Activated CD4-positive, alpha-beta T cell treated with anti-CD3 and anti-CD28 coated beads for 1 hour (primary cell): ENCODE measurements around the gene GPR183.

Source experiments
- DNase-seq: peaks from one replicate; pipeline ENCODE4 v3.0.0-alpha.2; 2020

Gene GPR183

GRCh38 chr13:99289674-99290337 is 17.4 kb downstream of the GPR183 start:
- DNase-seq: no peak

GRCh38 chr13:99289271-99289670 is 17.9 kb downstream of the GPR183 start:
- DNase-seq: no peak

DNA sequence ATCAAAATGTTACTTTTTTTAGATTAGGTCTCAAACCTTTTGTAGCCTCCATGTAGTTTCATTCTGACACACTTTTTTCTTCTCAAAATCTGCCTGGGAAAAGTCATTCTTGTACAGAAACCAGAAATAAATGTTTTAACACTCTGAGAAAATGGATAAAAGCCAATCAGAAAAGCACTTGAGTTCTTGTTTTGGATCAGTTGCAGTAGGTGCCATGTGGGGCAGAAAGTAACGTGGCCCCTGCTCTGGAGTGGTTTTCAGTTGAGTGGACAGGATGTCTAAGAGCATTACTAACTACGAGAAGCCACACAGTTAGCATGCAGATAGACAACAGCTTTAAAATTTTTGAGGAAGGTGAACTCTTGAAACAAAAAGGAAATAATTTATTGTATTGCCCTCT is 19.1 kb downstream of the GPR183 start:
- no peak for DNase-seq

- no peak for DNase-seq
Observed at GRCh38 chr13:99287551-99287950, 19.6 kb downstream of the GPR183 start.

GRCh38 chr13:99285432-99286182 is 21.6 kb downstream of the GPR183 start:
- no peak for DNase-seq

- DNase-seq: no peak
Observed at GRCh38 chr13:99282264-99283231, 24.7 kb downstream of the GPR183 start.

- no peak for DNase-seq
Observed at GRCh38 chr13:99281811-99282263, 25.4 kb downstream of the GPR183 start.

DNA sequence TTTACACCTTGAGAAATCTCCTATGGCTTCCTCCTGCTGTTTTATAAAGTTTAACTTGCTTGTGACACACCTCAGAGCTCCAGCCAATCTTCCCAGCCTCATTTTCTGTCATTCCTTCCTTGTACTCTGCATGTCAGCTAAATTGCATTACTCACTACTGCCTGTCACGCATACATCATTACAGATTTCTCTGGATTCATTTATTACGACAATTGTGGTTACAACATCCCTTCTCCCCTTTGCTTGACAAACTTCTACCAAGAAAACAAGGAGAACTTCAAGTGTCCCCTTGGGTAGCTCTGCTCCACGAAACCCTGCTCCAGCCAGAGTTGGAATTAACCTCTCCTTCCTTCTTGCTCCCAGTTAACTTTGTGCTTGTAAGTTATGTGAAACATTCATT is 27.0 kb downstream of the GPR183 start:
- DNase-seq: no peak

- DNase-seq: no peak
Observed at GRCh38 chr13:99279637-99280036, 27.6 kb downstream of the GPR183 start.

DNA sequence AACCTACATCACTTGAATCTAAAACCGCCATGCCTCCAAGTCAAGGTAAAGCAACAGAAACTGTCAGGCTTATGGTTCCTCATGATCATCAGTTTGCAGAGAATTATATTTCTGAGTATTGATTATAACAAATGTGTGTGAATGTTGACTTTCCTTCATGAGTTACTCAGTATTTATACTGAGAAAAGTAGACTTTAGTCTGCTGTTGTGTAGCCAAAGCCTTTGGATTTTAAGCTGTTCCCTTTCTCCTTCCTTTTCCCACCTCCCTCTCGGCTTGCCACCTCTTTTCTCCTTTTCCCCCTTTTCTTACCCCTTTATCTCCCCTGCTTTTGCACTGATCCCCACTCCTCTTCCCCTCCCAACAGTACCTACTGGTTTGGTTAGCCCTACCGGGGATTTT is 28.4 kb downstream of the GPR183 start:
- no peak for DNase-seq

- no peak for DNase-seq
Observed at GRCh38 chr13:99278200-99278599, 29.0 kb downstream of the GPR183 start.

- DNase-seq: no peak
Observed at GRCh38 chr13:99277629-99278028, 29.6 kb downstream of the GPR183 start.

DNA sequence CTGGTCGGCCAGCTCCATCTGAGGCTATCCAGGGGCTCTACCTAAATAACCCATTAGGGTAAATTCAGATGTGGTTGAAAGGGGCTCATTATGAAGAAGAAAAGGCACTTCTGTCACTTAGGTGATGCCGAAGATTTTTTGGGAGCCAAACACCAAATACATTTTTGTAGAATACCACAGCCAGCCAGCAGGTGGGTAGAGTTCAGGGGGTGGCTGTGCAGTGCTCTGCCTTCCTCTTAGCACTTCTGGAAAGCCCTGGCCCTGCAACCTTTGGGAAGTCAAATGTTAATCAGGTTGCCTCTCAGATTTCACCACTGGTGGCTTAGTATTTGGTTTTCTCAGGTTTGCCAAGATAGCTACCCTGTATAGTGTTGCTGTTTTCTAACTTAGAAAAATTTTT is 30.5 kb downstream of the GPR183 start:
- no peak for DNase-seq

GRCh38 chr13:99275093-99275469 is 32.1 kb downstream of the GPR183 start:
- no peak for DNase-seq

DNA sequence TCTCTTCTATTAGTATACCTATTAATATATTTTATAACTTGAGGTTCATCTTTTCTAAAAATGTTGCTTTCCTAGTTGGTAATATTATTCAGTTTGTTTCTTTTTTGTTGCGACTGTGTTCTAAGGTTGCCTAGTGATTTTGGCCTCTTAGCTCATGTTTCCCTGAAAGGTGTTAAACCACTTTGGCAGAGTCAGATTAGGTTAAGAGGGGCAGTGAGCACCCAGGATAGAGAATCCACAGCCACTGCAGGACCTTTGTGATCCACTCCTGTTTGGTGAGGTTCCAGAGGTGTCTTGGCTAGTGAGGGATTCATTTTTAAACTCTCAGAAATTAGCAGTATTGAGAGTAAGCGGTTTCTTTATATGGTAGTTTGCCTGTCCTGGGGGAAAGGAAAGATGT is 34.1 kb downstream of the GPR183 start:
- DNase-seq: no peak

GRCh38 chr13:99272481-99272880 is 34.7 kb downstream of the GPR183 start:
- DNase-seq: no peak

GRCh38 chr13:99271249-99271648 is 36.0 kb downstream of the GPR183 start:
- no peak for DNase-seq

DNA sequence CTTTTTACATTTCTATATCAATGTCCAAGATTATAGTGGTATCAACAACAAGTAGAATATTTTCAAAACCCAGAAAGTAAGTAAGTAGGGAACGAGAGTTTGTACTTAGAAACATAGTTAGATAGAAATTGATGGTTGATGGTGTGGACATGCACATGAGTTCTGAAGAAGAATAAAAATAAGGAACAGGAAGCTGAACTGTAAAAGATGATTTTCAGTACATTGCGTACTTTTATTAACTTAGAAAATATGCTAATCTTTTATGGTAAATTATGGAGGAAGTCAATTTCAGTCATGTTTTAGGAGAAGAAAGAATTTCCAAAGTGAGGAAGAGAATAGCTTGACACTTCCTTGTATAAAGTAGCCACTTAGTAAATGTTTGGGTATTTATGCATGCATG is 36.7 kb downstream of the GPR183 start:
- DNase-seq: no peak

DNA sequence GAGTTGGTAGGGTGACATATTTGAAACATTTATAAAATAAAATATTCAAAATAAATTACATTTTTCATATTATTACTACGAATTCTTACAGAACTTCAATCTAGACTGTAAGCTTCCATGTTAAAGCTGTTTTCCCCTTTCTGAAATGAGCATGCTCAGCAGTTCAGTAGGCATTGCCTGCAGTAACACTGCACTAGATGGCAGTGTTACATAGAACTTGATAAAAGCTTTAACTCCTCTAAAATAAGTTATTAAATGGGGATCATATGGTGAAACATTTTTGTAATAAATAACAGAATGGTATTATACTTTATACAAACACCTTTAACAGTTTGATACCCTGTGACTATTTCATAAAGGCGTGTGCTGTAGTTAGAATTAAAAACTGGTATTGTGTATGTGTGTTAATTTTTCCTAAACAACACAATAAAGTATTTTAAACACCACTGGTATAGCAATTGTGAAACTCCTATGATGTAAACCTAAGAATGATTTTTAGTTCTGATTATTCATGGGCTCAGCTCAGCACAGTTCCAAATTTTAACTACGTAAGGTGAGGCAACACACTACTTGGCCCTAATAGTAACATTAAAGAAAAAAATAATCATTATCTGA is 37.5 kb downstream of the GPR183 start:
- no peak for DNase-seq

DNA sequence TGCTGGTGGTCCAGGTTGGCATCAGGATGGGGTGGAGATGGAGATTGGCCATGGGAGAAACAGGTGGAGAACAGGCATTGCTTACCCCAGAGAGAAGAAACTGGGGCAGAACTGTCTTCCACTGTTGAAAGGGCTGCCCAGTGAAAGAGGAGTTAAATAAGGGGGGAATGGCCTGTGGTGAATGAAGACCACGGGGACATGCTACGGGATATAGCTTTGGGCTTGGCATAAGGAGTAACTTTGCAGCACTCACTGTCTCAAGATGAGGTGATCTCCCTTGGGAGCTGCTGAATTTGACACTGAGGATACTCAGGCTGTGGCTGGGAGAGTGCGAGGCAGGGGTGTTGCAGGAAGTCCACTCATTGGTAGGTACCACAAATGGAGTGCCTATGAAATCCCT is 38.4 kb downstream of the GPR183 start:
- DNase-seq: no peak

- DNase-seq: no peak
Observed at GRCh38 chr13:99267927-99268326, 39.3 kb downstream of the GPR183 start.

DNA sequence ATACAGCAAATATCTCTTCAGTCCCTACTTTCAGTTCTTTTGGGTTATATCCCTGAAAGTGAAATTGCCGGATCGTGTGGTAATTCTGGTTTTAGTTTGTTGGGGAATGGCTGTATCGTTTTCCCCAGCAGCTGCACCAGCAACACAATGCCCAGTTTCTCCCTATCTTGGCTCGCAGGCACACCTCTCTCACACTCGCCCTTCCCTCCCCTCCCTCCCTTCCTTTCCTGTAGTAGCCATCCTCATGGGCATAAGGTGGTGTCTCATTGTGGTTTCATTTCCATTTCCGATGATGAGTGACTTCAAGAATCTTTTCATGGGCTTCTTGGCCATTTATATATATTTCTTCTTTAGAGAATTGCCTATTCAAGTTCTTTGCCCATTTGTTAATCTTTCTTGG is 40.4 kb downstream of the GPR183 start:
- no peak for DNase-seq

GRCh38 chr13:99265821-99266426 is 41.3 kb downstream of the GPR183 start:
- DNase-seq: no peak
